Neuronal stem cell (in vitro differentiated cells): ENCODE measurements around the gene ACAD9.
A peak's percentile ranks its signal among the peaks of the same experiment; 100 is the strongest.
"Not testable (repeated sequence)": the region's sequence is repeated elsewhere in the genome, so short reads cannot be mapped to it uniquely, and the experiment has no call there.

Source experiments
- DNase-seq: peaks from one replicate; pipeline ENCODE4 v3.0.0-alpha.2; 2013; ENCODE audit warnings: low spot score
- H2AFZ ChIP-seq: one replicate; pipeline ENCODE4 v1.6.1; 2013; ENCODE audit warnings: mild to moderate bottlenecking, low read length, inconsistent platforms
- H2AK5ac ChIP-seq: 2 replicates; pipeline ENCODE4 v1.6.1; 2013; ENCODE audit warnings: low read depth, mild to moderate bottlenecking, inconsistent platforms, low read length, moderate library complexity, mixed read lengths
- H2BK120ac ChIP-seq: 2 replicates; pipeline ENCODE4 v1.6.1; 2013; ENCODE audit warnings: low read depth, mild to moderate bottlenecking, inconsistent platforms, low read length, moderate library complexity, mixed read lengths
- H2BK12ac ChIP-seq: one replicate; pipeline ENCODE4 v1.6.1; 2013; ENCODE audit warnings: low read length, inconsistent platforms
- H2BK15ac ChIP-seq: 2 replicates; pipeline ENCODE4 v1.6.1; 2013; ENCODE audit warnings: mild to moderate bottlenecking, low read length, inconsistent platforms, mixed read lengths
- H2BK5ac ChIP-seq: one replicate; pipeline ENCODE4 v1.6.1; 2013; ENCODE audit warnings: inconsistent platforms, mild to moderate bottlenecking, low read length, moderate library complexity
- H3K14ac ChIP-seq: one replicate; pipeline ENCODE4 v1.6.1; 2013; ENCODE audit warnings: low read length, inconsistent platforms
- H3K18ac ChIP-seq: 2 replicates; pipeline ENCODE4 v1.6.1; 2013; ENCODE audit warnings: low read length, inconsistent platforms
- H3K23ac ChIP-seq: 2 replicates; pipeline ENCODE4 v1.6.1; 2013; ENCODE audit warnings: low read depth, mild to moderate bottlenecking, mixed read lengths, low read length, inconsistent platforms; ENCODE audit not compliant: poor library complexity
- H3K27ac ChIP-seq: replicated peaks from 3 replicates; pipeline ENCODE4 v1.5.1; 2013; ENCODE audit warnings: low read length, inconsistent platforms
- H3K27me3 ChIP-seq, 3 experiments: 2 replicates each; pipeline ENCODE4 v1.6.1; 2013; ENCODE audit warnings: low read length in 3 of 3, mild to moderate bottlenecking in 2 of 3, inconsistent platforms in 1 of 3, low read depth in 1 of 3, mixed read lengths in 1 of 3, moderate library complexity in 1 of 3; ENCODE audit not compliant: control insufficient read depth in 3 of 3, insufficient read depth in 3 of 3
- H3K36me3 ChIP-seq, 2 donors: replicated peaks in 1 of 2; 2 replicates each; pipeline ENCODE4 v1.6.1; 2013; ENCODE audit warnings: low read length in 2 of 2; ENCODE audit not compliant: control insufficient read depth in 2 of 2, insufficient read depth in 2 of 2
- H3K4ac ChIP-seq: 2 replicates; pipeline ENCODE4 v1.6.1; 2013; ENCODE audit warnings: inconsistent platforms, mild to moderate bottlenecking, low read length, moderate library complexity
- H3K4me1 ChIP-seq, 2 donors: 1 replicate in 1 of 2; 2 replicates in 1 of 2; pipeline ENCODE4 v1.6.1; 2013; ENCODE audit warnings: low read length in 2 of 2, low read depth in 1 of 2; ENCODE audit not compliant: control insufficient read depth in 2 of 2, insufficient read depth in 1 of 2
- H3K4me2 ChIP-seq: one replicate; pipeline ENCODE4 v1.6.1; 2013; ENCODE audit warnings: mild to moderate bottlenecking, low read length, inconsistent platforms; ENCODE audit not compliant: insufficient read depth, poor library complexity, severe bottlenecking
- H3K4me3 ChIP-seq, 2 donors: 2 replicates each; pipeline ENCODE4 v1.5.1; 2013; ENCODE audit warnings: low read length in 2 of 2, mild to moderate bottlenecking in 2 of 2, inconsistent platforms in 1 of 2, moderate library complexity in 1 of 2
- H3K79me1 ChIP-seq: one replicate; pipeline ENCODE4 v1.6.1; 2013; ENCODE audit warnings: low read depth, mild to moderate bottlenecking, inconsistent platforms, low read length, moderate library complexity
- H3K9ac ChIP-seq: one replicate; pipeline ENCODE4 v1.6.1; 2013; ENCODE audit warnings: mild to moderate bottlenecking, low read depth, low read length, inconsistent platforms; ENCODE audit not compliant: poor library complexity
- H3K9me3 ChIP-seq, 2 donors: replicated peaks in 1 of 2; 2 replicates each; pipeline versions ENCODE3 to v1.6.1; 2013; ENCODE audit warnings: low read length in 2 of 2, mild to moderate bottlenecking in 2 of 2, inconsistent platforms in 1 of 2, low read depth in 1 of 2, mixed read lengths in 1 of 2, moderate library complexity in 1 of 2; ENCODE audit not compliant: control insufficient read depth in 2 of 2, insufficient read depth in 1 of 2
- H4K8ac ChIP-seq: one replicate; pipeline ENCODE4 v1.6.1; 2013; ENCODE audit warnings: low read depth, mild to moderate bottlenecking, inconsistent platforms, low read length, moderate library complexity
- H4K91ac ChIP-seq: one replicate; pipeline ENCODE4 v1.6.1; 2013; ENCODE audit warnings: low read length, low read depth, mild to moderate bottlenecking, inconsistent platforms; ENCODE audit not compliant: poor library complexity
- WGBS, 2 donors: extraction: QIAGEN DNeasy Blood & Tissue Kit; methylation state at CpG; one replicate each; pipeline ENCODE4 v1.1.7; 2013; ENCODE audit warnings: missing lambda C conversion rate in 2 of 2, mixed read lengths in 1 of 2; ENCODE audit not compliant: insufficient read length in 2 of 2, insufficient replicate concordance in 1 of 2; ENCODE audit errors: extremely low coverage in 2 of 2; 5-methylcytosine and 5-hydroxymethylcytosine counted together

ACAD9 gene

DNA sequence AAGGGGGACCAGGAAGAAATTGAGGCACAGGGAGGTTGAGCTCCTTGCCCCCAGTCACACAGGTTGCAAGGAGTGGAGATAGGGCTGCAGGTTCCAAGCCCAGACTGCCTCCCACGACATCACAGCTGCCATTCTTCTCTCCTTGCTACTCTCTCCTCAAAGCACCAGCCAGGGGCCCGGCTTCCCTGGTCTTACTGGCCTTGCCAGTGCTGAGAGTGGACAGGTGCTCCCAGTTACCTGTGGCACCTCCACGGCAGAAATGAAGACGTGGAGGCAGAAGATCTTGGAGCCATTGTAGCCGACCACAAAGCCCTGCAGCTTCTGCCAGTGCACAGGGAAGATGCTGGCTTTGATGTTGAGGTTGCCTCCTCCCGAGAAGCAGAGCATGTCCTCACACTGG lies 17.9 kb upstream of the ACAD9 start:
- peaks cover 7 to 12% of the 10 kb centered on the region in 2 donors for H3K4me1 ChIP-seq
- no CpG with 5 or more reads among the region's 6 CpGs for WGBS, 2 donors

DNA sequence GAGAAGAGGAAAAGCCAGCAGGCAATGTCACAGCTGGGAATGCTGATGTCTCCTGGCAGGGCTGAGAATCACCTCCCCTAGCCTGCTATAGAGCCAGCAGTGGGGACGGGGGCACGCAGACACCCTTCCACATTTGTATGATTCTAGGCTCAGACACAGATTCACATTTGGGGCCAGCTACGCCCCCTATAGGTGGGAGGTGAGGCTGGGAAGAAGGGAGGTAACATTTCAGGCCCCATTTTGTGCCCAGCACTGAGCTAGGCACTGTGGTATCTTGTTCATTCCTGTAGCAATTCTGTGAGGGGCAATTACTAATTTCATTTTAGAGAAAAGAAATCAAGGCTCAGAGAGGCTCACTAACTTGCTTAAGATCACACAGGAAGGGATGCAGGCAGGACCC lies 15.9 kb upstream of the ACAD9 start:
- H3K36me3 ChIP-seq = no peaks in the 10 kb centered on the region
- no peak overlapping the region for H3K27ac ChIP-seq
- no peak overlapping the region for H3K4me3 ChIP-seq
- H2BK15ac ChIP-seq = no peak overlapping the region
- no peak overlapping the region for H3K18ac ChIP-seq
- no peak overlapping the region for H2AK5ac ChIP-seq
- no peak overlapping the region for H3K23ac ChIP-seq
- H3K27me3 ChIP-seq = no peaks in the 10 kb centered on the region
- no peaks in the 10 kb centered on the region for H3K79me1 ChIP-seq
- no CpG with 5 or more reads among the region's 3 CpGs for WGBS, 2 donors
- no peak overlapping the region for H2BK120ac ChIP-seq
- H2BK5ac ChIP-seq = no peak overlapping the region
- peaks cover 16 to 20% of the 10 kb centered on the region in 2 donors for H3K9me3 ChIP-seq
- H3K9ac ChIP-seq = no peak overlapping the region
- H2AFZ ChIP-seq = no peak overlapping the region
- no peak overlapping the region for H3K4me2 ChIP-seq
- peaks cover 7 to 12% of the 10 kb centered on the region in 2 donors for H3K4me1 ChIP-seq
- H3K4ac ChIP-seq = no peak overlapping the region
- no peak for DNase-seq
- H3K14ac ChIP-seq = no peak overlapping the region
- H4K91ac ChIP-seq = no peak overlapping the region
- H2BK12ac ChIP-seq = no peak overlapping the region
- H4K8ac ChIP-seq = no peak overlapping the region

More for the DNA sequence above, 17.9 kb upstream of the ACAD9 start:
- Histone ChIP-seq H2BK12ac (no peak overlapping the region), H3K14ac (no peak overlapping the region), H3K27ac (no peak overlapping the region), H3K18ac (no peak overlapping the region), H2AK5ac (no peak overlapping the region), H4K8ac (no peak overlapping the region), H3K23ac (no peak overlapping the region), H3K4me3 (no peak overlapping the region), H3K79me1 (no peaks in the 10 kb centered on the region), H3K9me3 (peaks cover 23 to 25% of the 10 kb centered on the region in 2 donors), H4K91ac (no peak overlapping the region), H3K36me3 (no peaks in the 10 kb centered on the region), H3K4me2 (no peak overlapping the region), H2AFZ (no peak overlapping the region), H3K27me3 (no peaks in the 10 kb centered on the region), H2BK5ac (no peak overlapping the region), H2BK15ac (no peak overlapping the region), H3K9ac (no peak overlapping the region), H3K4ac (no peak overlapping the region), H2BK120ac (no peak overlapping the region)
- no peak for DNase-seq

DNA sequence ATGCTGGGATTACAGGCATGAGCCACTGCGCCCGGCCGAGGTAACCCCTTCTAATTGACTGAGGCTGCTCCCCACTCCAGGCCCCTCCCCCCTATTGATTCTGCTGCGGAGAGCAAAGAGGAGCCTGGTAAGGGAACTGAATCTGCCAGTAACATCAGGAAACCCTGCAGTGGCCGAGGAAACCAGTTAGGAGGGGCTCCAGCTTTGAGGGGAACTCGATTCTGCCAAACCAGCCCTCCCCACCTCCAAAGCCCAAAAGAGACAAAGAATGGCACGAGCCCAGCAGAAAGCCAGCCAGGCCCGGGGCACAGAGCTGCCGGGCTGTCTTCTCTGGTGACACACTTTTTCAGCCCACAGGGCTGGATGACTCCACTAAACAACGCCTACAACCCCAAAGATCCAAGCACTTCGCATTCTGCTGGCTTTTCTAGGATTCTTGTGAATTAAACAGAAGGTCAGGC lies 15.0 kb upstream of the ACAD9 start:
- peaks cover 9 to 12% of the 10 kb centered on the region in 2 donors for H3K9me3 ChIP-seq
- H2BK12ac ChIP-seq = no peak overlapping the region
- no peak overlapping the region for H3K18ac ChIP-seq
- no peak overlapping the region for H4K91ac ChIP-seq
- H2BK5ac ChIP-seq = no peak overlapping the region
- H3K27ac ChIP-seq = peak overlapping the region; percentile 19
- no peak overlapping the region for H3K9ac ChIP-seq
- no peak overlapping the region for H2BK120ac ChIP-seq
- DNase-seq = no peak
- no peak overlapping the region for H3K23ac ChIP-seq
- no peak overlapping the region for H3K4me3 ChIP-seq
- H3K4ac ChIP-seq = no peak overlapping the region
- no peak overlapping the region for H2AK5ac ChIP-seq
- H3K14ac ChIP-seq = no peak overlapping the region
- no peaks in the 10 kb centered on the region for H3K79me1 ChIP-seq
- H4K8ac ChIP-seq = no peak overlapping the region
- peak overlapping the region; percentile 74 for H2AFZ ChIP-seq
- no CpG with 5 or more reads among the region's 11 CpGs for WGBS, 2 donors
- no peaks in the 10 kb centered on the region for H3K36me3 ChIP-seq
- no peak overlapping the region for H2BK15ac ChIP-seq
- H3K4me2 ChIP-seq = no peak overlapping the region
- H3K27me3 ChIP-seq = no peaks in the 10 kb centered on the region
- H3K4me1 ChIP-seq = peaks cover 7 to 12% of the 10 kb centered on the region in 2 donors

DNA sequence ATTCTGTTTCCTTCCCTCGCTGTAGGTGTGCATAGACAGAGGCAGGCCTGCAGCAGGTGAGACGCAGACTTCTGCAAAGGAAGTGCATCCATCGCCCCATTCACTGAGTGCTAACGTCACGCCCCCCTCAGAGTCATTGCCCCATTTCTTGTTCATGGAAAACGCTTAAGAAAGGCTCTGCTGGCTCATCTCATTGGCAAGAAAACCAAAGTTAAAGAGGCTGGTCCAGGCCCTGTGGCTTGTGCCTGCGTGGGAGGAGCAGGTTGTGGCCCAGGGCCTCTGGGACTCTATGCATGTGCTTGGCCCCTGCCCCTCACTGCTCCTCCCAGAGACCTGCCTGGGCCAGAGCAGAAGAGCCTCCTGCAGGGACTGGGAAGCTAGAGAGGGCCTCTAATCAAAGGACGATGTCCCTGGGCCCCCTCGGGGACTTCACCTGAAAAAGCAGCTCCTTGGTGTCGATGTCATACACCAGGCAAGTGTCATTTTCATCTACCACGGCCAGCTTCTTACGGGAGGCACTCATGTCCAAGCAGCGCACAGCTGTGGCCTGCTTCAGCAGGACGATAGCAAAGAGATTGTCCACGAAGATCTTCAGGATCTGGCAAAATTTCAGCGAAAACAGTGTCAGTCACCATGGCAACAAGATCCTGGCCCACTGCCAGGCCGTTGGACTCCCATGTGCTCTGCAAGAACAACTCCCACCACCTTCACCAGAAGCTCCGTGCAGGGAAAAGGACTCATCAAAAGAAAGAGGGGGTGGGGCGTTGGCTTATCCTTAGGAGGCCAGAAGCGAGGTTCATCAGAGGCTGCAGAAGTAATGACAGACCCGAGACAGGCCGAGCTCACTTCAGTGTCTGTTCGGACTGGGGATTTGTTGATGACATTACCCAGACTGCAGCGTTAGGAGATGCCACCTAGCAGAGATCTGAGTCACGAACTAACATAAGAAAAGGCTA lies 14.3 kb upstream of the ACAD9 start:
- WGBS, 2 donors = no CpG with 5 or more reads among the region's 25 CpGs
- Histone ChIP-seq H2AFZ (peak overlapping the region; percentile 74), H3K4me1 (peaks cover 7 to 12% of the 10 kb centered on the region in 2 donors), H3K18ac (peak overlapping the region; percentile 15)
- H3K14ac ChIP-seq, H3K27me3 ChIP-seq, H4K8ac ChIP-seq, H3K4me3 ChIP-seq, H2BK5ac ChIP-seq, H3K9ac ChIP-seq, H2AK5ac ChIP-seq, H3K27ac ChIP-seq, H3K4me2 ChIP-seq, H2BK15ac ChIP-seq, DNase-seq, H3K23ac ChIP-seq, H4K91ac ChIP-seq, H2BK12ac ChIP-seq, H3K4ac ChIP-seq, H3K36me3 ChIP-seq, H3K79me1 ChIP-seq, H3K9me3 ChIP-seq, H2BK120ac ChIP-seq: not testable (repeated sequence)
